Gastroesophageal sphincter (tissue), 3 donors: Measurements from ENCODE around the gene HCAR2.

ENCODE experiments used
- EP300 ChIP-seq: sonication (generic); formaldehyde crosslinking; IDR thresholded peaks from one replicate; pipeline ENCODE4 v1.6.1; 2017; ENCODE audit warnings: antibody characterized with exemption, mild to moderate bottlenecking
- POLR2A ChIP-seq, 2 donors: fragments of 450-650 bp; IDR thresholded peaks; one replicate each; pipeline ENCODE4 v1.6.1; 2017; ENCODE audit warnings: antibody characterized with exemption in 2 of 2, mild to moderate bottlenecking in 2 of 2, moderate library complexity in 1 of 2
- POLR2AphosphoS5 ChIP-seq: sonication (generic); formaldehyde crosslinking; IDR thresholded peaks from one replicate; pipeline ENCODE4 v1.6.1; 2017; ENCODE audit warnings: antibody characterized with exemption
- TF ChIP-seq, protein P1 (sequence below), 4 experiments: fragments of 200-600 bp in 2 of 4; fragments of 450-650 bp in 2 of 4; sonication (generic) in 1 of 4; IDR thresholded peaks; one replicate each; pipeline ENCODE4 v1.5.1; 2017 to 2019; ENCODE audit warnings: antibody characterized with exemption in 4 of 4, mild to moderate bottlenecking in 2 of 4, moderate library complexity in 2 of 4

DNA sequence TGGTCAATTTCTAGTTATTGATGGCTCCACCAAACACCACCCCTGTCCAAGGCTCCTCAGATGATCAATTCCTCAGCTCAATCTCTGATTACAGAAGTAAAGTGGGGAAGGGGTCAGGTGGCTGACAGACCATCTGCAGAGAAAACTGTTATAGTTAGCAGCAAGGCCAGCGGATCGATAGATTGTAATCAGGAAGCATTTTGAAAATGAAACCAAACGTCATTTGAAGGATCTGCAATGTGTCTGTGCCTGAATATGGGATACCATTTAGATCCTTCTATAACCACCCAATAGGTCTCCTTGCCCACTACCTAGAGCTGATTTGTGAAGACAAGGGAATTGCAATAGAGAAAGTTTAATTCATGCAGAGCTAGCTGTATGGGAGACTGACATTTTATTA lies 11.6 kb downstream of the HCAR2 start:
- TF ChIP-seq POLR2A (IDR thresholded peaks at IDR 0.05), result no peak
- TF ChIP-seq, protein P1, sequence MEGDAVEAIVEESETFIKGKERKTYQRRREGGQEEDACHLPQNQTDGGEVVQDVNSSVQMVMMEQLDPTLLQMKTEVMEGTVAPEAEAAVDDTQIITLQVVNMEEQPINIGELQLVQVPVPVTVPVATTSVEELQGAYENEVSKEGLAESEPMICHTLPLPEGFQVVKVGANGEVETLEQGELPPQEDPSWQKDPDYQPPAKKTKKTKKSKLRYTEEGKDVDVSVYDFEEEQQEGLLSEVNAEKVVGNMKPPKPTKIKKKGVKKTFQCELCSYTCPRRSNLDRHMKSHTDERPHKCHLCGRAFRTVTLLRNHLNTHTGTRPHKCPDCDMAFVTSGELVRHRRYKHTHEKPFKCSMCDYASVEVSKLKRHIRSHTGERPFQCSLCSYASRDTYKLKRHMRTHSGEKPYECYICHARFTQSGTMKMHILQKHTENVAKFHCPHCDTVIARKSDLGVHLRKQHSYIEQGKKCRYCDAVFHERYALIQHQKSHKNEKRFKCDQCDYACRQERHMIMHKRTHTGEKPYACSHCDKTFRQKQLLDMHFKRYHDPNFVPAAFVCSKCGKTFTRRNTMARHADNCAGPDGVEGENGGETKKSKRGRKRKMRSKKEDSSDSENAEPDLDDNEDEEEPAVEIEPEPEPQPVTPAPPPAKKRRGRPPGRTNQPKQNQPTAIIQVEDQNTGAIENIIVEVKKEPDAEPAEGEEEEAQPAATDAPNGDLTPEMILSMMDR (IDR thresholded peaks at IDR 0.05), result no peak
- no peak for TF ChIP-seq EP300
- no peak for TF ChIP-seq POLR2AphosphoS5
